Subcutaneous adipose tissue (tissue), 4 donors: ENCODE data around the gene ABHD3. TPM values are rescaled to one million over a fixed set of nuclear protein-coding genes. Genes with fewer than 3 reads are reported as not detected.

Experiments used
- CTCF ChIP-seq: fragments of 450-650 bp; IDR thresholded peaks from one replicate; pipeline ENCODE4 v1.5.1; 2016; ENCODE audit warnings: low read depth, mild to moderate bottlenecking, control low read depth, antibody characterized with exemption, moderate library complexity
- total RNA-seq, 4 donors: library from RNA; depleted of rRNA; stranded (reverse); fragments of >200 nt; gene quantifications; one replicate each; pipeline ENCODE4 v1.1.0, GENCODE V29; 2016

The ABHD3 gene
- total RNA-seq, 4 donors from 2014 or later, result 13.6 to 28.5 (median 17.4) TPM

GRCh38 chr18:21680161-21680560 is 24.4 kb downstream of the ABHD3 start:
- no peak for TF ChIP-seq CTCF

GRCh38 chr18:21678859-21679258 is 25.7 kb downstream of the ABHD3 start:
- TF ChIP-seq CTCF, result no peak

GRCh38 chr18:21672521-21673267 is 31.9 kb downstream of the ABHD3 start:
- no peak for TF ChIP-seq CTCF

- TF ChIP-seq CTCF, result no peak
These were observed 34.8 kb downstream of the ABHD3 start for GRCh38 chr18:21669736-21670285.

- TF ChIP-seq CTCF, result no peak
These were observed 40.5 kb downstream of the ABHD3 start for GRCh38 chr18:21664069-21664468.

- TF ChIP-seq CTCF, result no peak
These were observed 41.0 kb downstream of the ABHD3 start for GRCh38 chr18:21663578-21663977.

GRCh38 chr18:21662581-21662980 is 42.0 kb downstream of the ABHD3 start:
- TF ChIP-seq CTCF, result no peak
